ENCODE measurements around the gene DCPS.
A peak's percentile ranks its signal among the peaks of the same experiment; 100 is the strongest.
"Not testable (repeated sequence)": the region's sequence is repeated elsewhere in the genome, so short reads cannot be mapped to it uniquely, and the experiment has no call there.

DCPS gene, protein sequence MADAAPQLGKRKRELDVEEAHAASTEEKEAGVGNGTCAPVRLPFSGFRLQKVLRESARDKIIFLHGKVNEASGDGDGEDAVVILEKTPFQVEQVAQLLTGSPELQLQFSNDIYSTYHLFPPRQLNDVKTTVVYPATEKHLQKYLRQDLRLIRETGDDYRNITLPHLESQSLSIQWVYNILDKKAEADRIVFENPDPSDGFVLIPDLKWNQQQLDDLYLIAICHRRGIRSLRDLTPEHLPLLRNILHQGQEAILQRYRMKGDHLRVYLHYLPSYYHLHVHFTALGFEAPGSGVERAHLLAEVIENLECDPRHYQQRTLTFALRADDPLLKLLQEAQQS

GRCh38 chr11:126303623-126304456 is at the start of gene DCPS:
Gene DCPS (plus strand): TSS chr11:126304060. CDS start chr11:126304081, 21 bp downstream.
- peak; percentile 78 for DNase-seq

- no peak for DNase-seq
Observed at GRCh38 chr11:126254819-126255218, 49.0 kb upstream of the DCPS start.

- DNase-seq = not testable (repeated sequence)
Observed at GRCh38 chr11:126255507-126255906, 48.4 kb upstream of the DCPS start.

GRCh38 chr11:126256216-126256615 is 47.6 kb upstream of the DCPS start:
- DNase-seq = no peak

GRCh38 chr11:126257144-126257543 is 46.7 kb upstream of the DCPS start:
- no peak for DNase-seq

GRCh38 chr11:126257764-126258163 is 46.1 kb upstream of the DCPS start:
- no peak for DNase-seq

DNA sequence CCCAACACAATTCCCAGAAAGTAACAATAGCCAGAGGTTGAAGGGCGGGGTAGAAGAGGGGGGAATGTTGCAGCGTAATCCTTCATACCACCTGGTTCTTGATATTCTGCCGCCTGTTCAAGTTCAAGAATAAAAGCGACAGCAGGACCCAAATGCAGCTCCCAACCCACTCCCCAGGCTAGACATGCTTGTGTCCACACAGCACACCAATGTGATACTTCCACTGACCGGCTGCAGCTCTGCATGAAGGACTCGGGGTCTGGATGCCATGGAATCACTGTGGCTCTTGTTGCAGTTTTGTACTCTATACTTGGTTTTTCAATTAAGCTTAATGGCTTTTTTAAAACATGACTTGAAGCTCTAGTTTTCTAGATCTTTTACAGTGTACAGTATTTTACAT is 41.6 kb upstream of the DCPS start:
- no peak for DNase-seq

- no peak for DNase-seq
Observed at GRCh38 chr11:126263489-126263888, 40.4 kb upstream of the DCPS start.

DNA sequence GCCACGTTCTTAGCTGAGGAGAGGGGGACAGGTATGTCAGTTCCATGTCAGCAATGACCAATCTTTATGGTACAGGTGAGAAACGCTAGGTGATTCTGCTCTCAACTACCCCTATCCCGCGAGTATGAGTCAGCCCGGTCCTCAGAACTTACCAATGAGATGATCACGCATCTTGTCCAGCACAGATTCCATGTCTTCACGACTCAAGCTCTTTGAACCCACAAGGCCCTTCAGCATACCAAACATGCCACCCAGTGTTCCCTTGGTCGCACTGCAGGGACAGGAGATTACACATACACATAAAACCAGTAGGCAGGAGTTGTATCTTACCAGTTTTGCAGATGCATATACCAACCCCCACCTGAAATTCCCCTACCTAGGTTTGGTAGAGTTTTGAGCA is 38.0 kb upstream of the DCPS start:
- no peak for DNase-seq

DNA sequence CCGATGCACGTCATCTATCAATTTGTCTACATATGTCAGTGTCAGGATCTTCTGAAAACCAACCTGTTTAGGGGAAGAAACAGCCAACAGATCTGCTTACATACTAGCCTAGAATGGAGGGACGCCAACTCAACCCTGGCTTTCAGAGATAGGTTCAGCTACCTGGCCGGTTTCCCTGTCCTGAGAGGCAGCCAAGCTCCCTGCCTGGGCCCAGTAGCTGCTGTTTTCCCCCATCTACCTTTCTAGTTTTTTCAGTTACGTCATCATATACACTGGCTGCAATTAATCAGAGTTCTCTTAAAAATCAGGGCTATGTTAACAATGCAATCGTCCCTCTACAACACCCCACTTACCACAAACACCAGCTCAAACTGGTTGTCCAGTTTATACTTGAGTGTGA is 36.2 kb upstream of the DCPS start:
- DNase-seq = no peak

DNA sequence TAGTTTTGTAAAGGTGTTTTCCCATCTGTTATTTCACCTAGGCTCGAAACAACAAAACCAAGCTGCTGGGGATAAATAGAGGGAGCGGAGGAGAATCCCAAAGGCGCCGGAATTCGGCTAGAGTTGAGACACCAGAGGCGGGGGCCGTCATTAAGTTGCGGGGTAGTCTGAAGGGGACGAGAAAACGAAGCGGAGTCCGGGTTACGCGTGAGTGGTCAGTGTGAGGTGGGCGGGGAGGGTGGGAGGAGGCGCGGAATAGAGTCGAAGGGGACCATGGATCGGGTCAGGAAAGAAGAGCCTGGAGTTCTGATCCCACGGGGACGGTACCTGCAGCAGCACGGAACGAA is 35.5 kb upstream of the DCPS start:
- no peak for DNase-seq

GRCh38 chr11:126268708-126269579 is 34.9 kb upstream of the DCPS start, which contains the start of the genes FOXRED1 and SRPRA:
Gene FOXRED1 (plus strand): TSS chr11:126269154. CDS start chr11:126269207, 53 bp downstream.
Gene SRPRA (minus strand): TSS chr11:126268895. CDS start chr11:126268804, 91 bp downstream.
- peak; percentile 97 for DNase-seq

- DNase-seq = no peak
Observed at GRCh38 chr11:126277322-126277721, 26.5 kb upstream of the DCPS start.

GRCh38 chr11:126277780-126278179 is 26.1 kb upstream of the DCPS start:
- DNase-seq = no peak

DNA sequence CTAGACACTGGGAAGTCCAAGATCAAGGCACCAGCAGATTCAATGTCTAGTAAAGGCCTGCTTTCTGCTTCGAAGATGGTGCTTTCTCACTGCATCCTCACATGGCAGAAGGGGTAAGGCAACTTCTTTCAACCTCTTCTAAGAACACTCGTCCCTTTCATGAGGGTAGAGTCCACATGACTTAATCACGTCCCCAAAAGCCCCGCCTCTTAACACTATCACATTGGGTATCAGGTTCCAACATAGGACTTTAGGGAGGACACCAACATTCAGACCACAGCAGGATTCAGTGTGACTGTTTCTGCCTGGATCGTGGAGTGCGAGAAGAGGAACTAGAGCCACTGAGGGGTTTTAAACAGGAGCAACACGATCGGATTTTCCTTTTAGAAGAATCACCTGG is 24.7 kb upstream of the DCPS start:
- DNase-seq = no peak

DNA sequence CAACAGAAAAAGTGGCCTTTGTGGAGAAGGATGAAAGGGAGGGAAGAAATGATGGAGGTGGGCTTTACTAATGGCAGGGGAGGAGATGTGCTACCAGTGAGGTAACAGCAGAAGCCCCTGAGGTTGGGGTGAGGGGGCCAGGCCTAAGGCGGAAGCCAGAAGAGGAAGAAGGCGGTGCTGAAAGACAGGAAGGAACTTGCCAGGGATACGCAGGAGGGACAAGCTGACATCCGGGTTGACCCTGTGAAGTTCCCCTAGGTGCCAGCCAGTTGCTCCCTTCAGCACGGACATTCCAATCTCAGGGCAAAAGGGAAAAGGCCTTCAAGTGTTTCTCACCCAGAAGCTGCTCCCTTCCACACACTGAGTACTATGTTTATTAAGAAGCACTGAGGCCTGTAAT is 23.3 kb upstream of the DCPS start:
- DNase-seq = peak; percentile 25

GRCh38 chr11:126281245-126281644 is 22.6 kb upstream of the DCPS start:
- no peak for DNase-seq

GRCh38 chr11:126281666-126282175 is 22.1 kb upstream of the DCPS start:
- no peak for DNase-seq

DNA sequence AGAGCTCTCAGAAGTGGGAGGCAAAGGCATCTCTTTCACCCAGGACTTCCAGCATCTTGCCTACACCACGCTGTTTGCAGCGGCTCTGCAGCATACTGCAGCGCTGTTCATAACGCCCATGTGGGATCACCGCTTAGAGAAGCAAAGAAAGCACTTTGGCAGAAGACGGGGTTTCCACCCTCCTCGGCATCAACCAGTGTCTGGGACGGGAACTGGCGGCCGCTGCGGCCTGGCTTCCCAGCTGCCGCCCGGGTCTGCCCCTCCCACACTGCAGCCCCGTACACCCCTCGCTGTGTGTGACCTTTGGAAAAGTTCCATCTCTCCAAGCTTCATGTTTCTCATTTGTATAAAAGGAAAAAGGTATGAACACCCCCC is 21.5 kb upstream of the DCPS start:
- no peak for DNase-seq

DNA sequence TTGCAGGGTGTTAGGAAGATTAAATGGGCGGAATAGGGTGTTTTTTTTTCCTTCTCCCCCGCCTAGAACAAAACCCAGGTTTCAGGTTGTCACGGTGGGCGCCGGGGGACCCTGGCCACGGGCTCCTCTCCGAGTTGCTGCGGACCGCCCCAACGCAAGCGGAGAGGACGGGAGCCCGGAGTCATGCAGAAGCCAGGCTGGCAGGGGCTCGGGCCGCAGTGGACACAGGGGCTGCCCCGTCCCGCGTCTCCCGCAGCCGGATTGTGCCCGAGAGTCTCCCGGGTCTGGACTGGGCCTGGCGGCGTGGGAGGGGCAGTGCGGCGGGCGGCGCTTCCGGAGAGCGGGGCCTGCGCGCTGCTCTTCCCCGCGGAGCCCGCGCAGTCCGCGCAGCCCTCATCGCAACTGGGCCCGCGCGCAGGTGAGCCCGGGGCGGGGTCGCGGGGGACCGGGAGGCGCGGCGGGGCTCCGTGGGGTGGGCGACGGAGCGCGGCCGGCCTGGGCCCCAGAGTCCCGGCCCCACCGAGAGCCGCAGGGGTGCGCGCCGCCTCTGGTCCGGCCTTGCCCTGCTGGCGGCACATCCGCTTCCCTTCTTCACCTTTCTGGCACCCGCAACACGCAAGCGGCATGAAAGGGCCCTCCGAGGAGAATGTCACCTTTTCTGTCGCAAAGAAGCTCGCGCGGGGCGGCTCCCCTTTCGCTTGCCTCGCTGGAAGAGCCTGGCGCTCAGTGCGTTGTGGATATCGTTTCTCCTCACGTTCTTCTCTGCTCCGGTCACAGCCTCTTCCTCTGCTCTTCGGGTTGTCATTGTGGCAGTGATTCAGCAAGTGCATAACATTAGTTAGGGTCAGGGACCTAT is 20.9 kb upstream of the DCPS start, which contains the start of gene TIRAP:
Gene TIRAP, plus strand, starts transcription at position 358 of the 856 bp plus-strand sequence. CDS start 7,802 bp downstream, outside the sequence.
- no peak for DNase-seq

GRCh38 chr11:126284829-126285228 is 19.0 kb upstream of the DCPS start:
- DNase-seq = peak; percentile 90

- no peak for DNase-seq
Observed at GRCh38 chr11:126288237-126288636, 15.6 kb upstream of the DCPS start.

Measured in MV-4-11 (cell line).